ENCODE results near the gene SUSD6.

SUSD6 gene

GRCh38 chr14:69749956-69750355 is 138.6 kb downstream of the SUSD6 start:
- Mint-ChIP-seq H3K36me3 (ENCODE audit: low read depth) (no peaks in the 10 kb centered on the region), H3K27ac (no peak overlapping the region), H3K4me3 (no peak overlapping the region), H3K4me1 (no peaks in the 10 kb centered on the region), H3K9me3 (peaks cover 9% of the 10 kb centered on the region), H3K27me3 (ENCODE audit: low read depth, poor library complexity) (peaks cover 25% of the 10 kb centered on the region)
- no peak for TF ChIP-seq CTCF (IDR thresholded peaks at IDR 0.05)
- no peak for DNase-seq

- TF ChIP-seq CTCF (IDR thresholded peaks at IDR 0.05), result no peak
- Mint-ChIP-seq H3K27me3 (ENCODE audit: low read depth, poor library complexity) (peaks cover 25% of the 10 kb centered on the region), H3K36me3 (ENCODE audit: low read depth) (no peaks in the 10 kb centered on the region), H3K4me1 (no peaks in the 10 kb centered on the region), H3K9me3 (peaks cover 8% of the 10 kb centered on the region), H3K4me3 (no peak overlapping the region), H3K27ac (no peak overlapping the region)
- no peak for DNase-seq
Measured at GRCh38 chr14:69750495-69750894, 139.1 kb downstream of the SUSD6 start.

GRCh38 chr14:69752773-69753172 is 141.4 kb downstream of the SUSD6 start:
- TF ChIP-seq CTCF (IDR thresholded peaks at IDR 0.05), result no peak
- peaks cover 22% of the 10 kb centered on the region for H3K27me3 Mint-ChIP-seq (ENCODE audit: low read depth, poor library complexity)
- no peak overlapping the region for H3K4me3 Mint-ChIP-seq
- H3K36me3 Mint-ChIP-seq (ENCODE audit: low read depth), result no peaks in the 10 kb centered on the region
- no peak overlapping the region for H3K27ac Mint-ChIP-seq
- no peaks in the 10 kb centered on the region for H3K9me3 Mint-ChIP-seq
- no peaks in the 10 kb centered on the region for H3K4me1 Mint-ChIP-seq
- DNase-seq, result no peak

GRCh38 chr14:69753860-69754259 is 142.5 kb downstream of the SUSD6 start:
- Mint-ChIP-seq H3K36me3 (ENCODE audit: low read depth) (no peaks in the 10 kb centered on the region), H3K27me3 (ENCODE audit: low read depth, poor library complexity) (peaks cover 21% of the 10 kb centered on the region), H3K4me1 (no peaks in the 10 kb centered on the region), H3K4me3 (no peak overlapping the region), H3K9me3 (no peaks in the 10 kb centered on the region), H3K27ac (no peak overlapping the region)
- TF ChIP-seq CTCF (IDR thresholded peaks at IDR 0.05), result no peak
- no peak for DNase-seq

- H3K27ac Mint-ChIP-seq, result no peak overlapping the region
- H3K4me1 Mint-ChIP-seq, result no peaks in the 10 kb centered on the region
- no peak for TF ChIP-seq CTCF (IDR thresholded peaks at IDR 0.05)
- H3K4me3 Mint-ChIP-seq, result no peak overlapping the region
- no peaks in the 10 kb centered on the region for H3K9me3 Mint-ChIP-seq
- no peaks in the 10 kb centered on the region for H3K36me3 Mint-ChIP-seq (ENCODE audit: low read depth)
- peaks cover 21% of the 10 kb centered on the region for H3K27me3 Mint-ChIP-seq (ENCODE audit: low read depth, poor library complexity)
- no peak for DNase-seq
Measured at GRCh38 chr14:69754487-69754886, 143.1 kb downstream of the SUSD6 start.

GRCh38 chr14:69755296-69755695 is 143.9 kb downstream of the SUSD6 start:
- Mint-ChIP-seq H3K4me3 (no peak overlapping the region), H3K36me3 (ENCODE audit: low read depth) (no peaks in the 10 kb centered on the region), H3K9me3 (no peaks in the 10 kb centered on the region), H3K4me1 (no peaks in the 10 kb centered on the region), H3K27me3 (ENCODE audit: low read depth, poor library complexity) (peaks cover 18% of the 10 kb centered on the region), H3K27ac (no peak overlapping the region)
- no peak for TF ChIP-seq CTCF (IDR thresholded peaks at IDR 0.05)
- DNase-seq, result no peak
